Measurements from ENCODE around the gene PEPD.
A peak's percentile ranks its signal among the peaks of the same experiment; 100 is the strongest.

The PEPD gene

GRCh38 chr19:33398361-33399060 lies 123.1 kb downstream of the PEPD start:
- no peak for DNase-seq

GRCh38 chr19:33397536-33398360 lies 123.8 kb downstream of the PEPD start:
- DNase-seq: no peak

- no peak for DNase-seq
Measured at GRCh38 chr19:33396701-33397535, 124.7 kb downstream of the PEPD start.

- DNase-seq: peak in 12 of 56 donors; percentile 9 to 60 (median 32)
Measured at GRCh38 chr19:33395561-33396550, 125.7 kb downstream of the PEPD start.

GRCh38 chr19:33394723-33395560 lies 126.6 kb downstream of the PEPD start:
- DNase-seq: no peak

- DNase-seq: no peak
Measured at GRCh38 chr19:33394006-33394722, 127.4 kb downstream of the PEPD start.

- no peak for DNase-seq
Measured at GRCh38 chr19:33393286-33394005, 128.1 kb downstream of the PEPD start.

- DNase-seq: peak in 1 of 56 donors; percentile 55
Measured at GRCh38 chr19:33392341-33393285, 129.0 kb downstream of the PEPD start.

GRCh38 chr19:33391631-33392249 lies 129.9 kb downstream of the PEPD start:
- DNase-seq: no peak

- DNase-seq: no peak
Measured at GRCh38 chr19:33390908-33391630, 130.5 kb downstream of the PEPD start.

GRCh38 chr19:33390101-33390907 lies 131.3 kb downstream of the PEPD start:
- DNase-seq: peak in 8 of 56 donors; percentile 16 to 61 (median 38)

GRCh38 chr19:33389421-33390100 lies 132.0 kb downstream of the PEPD start:
- peak in 1 of 56 donors; percentile 52 for DNase-seq

- DNase-seq: peak in 3 of 56 donors; percentile 10 to 48 (median 18)
Measured at GRCh38 chr19:33388725-33389420, 132.7 kb downstream of the PEPD start.

Measured in amygdala (tissue), 56 donors.